ENCODE results near the gene ART4.

DNA sequence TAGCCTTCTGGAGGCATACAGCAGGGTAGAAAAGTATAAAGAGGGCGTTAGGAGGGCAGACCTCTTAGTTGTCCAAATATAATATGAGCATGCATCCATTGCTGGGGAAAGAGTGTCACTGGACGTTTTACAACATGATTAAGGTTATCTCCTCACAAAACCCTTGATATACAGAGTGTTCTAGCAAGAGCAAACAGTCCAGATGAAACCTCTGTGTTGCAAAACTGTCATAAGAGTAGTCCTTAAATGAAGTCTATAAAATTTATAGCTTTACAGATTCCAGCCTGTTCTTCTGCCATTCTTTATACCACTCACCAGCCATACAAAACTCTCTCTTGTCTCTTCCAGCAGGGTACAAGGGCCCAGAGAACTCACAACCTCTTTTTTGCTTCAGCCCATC lies 61.8 kb downstream of the ART4 start:
- TF ChIP-seq, protein P1, sequence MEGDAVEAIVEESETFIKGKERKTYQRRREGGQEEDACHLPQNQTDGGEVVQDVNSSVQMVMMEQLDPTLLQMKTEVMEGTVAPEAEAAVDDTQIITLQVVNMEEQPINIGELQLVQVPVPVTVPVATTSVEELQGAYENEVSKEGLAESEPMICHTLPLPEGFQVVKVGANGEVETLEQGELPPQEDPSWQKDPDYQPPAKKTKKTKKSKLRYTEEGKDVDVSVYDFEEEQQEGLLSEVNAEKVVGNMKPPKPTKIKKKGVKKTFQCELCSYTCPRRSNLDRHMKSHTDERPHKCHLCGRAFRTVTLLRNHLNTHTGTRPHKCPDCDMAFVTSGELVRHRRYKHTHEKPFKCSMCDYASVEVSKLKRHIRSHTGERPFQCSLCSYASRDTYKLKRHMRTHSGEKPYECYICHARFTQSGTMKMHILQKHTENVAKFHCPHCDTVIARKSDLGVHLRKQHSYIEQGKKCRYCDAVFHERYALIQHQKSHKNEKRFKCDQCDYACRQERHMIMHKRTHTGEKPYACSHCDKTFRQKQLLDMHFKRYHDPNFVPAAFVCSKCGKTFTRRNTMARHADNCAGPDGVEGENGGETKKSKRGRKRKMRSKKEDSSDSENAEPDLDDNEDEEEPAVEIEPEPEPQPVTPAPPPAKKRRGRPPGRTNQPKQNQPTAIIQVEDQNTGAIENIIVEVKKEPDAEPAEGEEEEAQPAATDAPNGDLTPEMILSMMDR (IDR thresholded peaks at IDR 0.05; ENCODE audit: poor library complexity, severe bottlenecking), result no peak
- no peak for TF ChIP-seq POLR2AphosphoS5 (IDR thresholded peaks at IDR 0.05)

Data from neural cell (in vitro differentiated cells).